Stimulated activated CD4-positive, alpha-beta T cell treated with anti-CD3 and anti-CD28 coated beads, Interleukin-4, amount 100 ng/mL, for 24 hours (primary cell): Measurements from ENCODE around the gene ITGB8.

ENCODE experiments used
- DNase-seq: peaks from one replicate; pipeline ENCODE4 v3.0.0-alpha.2; 2020

ITGB8 gene

DNA sequence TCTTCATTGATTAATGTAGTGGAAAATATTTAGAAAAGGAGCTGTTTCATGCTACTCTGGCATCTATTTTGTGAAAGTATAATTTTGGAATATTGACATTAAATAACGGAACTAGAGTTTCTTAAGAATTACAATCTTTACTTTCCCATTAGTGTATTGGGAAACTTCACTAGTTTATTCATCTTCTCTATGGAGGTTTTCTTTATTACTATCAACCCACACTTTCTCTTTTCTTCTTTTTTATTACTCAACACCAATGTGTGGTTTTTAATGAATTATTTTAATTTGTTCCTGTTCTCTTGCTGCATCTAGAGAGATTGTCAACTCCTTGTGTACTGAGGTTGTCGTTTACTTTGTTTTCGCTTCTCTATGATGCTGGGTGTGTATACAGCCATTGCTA, 20.4 kb upstream of the ITGB8 start:
- DNase-seq: no peak

- no peak for DNase-seq
These were observed 19.5 kb upstream of the ITGB8 start for GRCh38 chr7:20310963-20311742.

GRCh38 chr7:20311743-20312042, 19.0 kb upstream of the ITGB8 start:
- DNase-seq: no peak

DNA sequence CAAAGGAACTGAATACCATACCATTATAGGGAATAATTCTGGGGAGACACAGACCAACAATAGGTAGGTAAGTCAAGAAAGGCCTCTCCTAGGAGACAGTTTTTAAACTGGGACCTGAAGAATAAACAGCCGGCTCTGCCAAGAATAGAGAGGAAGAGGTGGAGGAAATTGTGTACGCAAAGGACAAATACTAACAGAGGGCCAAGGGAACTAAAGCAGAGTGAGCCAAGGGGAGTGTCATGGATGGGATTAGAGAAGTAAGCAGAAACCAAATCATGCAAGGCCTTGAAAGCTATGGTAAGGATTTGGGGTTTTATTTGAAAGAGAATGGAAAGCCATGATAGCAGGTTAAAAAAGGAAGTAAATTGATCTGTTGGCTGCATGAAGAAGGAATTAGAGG, 18.1 kb upstream of the ITGB8 start:
- no peak for DNase-seq

DNA sequence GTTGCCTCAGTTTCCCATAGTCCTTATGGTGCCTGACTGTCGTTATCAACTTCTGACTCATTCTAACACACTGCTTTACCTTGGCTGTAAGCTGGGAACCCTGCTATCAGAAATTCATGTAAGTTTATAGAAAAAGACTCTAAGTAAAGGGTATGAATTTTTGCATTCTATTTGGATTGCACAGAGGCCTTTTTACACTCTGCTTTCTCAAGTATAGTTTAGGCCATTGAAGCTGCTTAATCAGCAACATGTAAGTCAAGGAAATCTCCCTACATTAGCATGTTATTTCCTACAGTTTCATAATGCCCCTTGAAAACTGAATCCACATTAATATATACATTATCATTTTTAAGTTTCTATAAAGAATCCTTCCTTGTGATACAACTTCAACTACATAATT, 17.1 kb upstream of the ITGB8 start:
- no peak for DNase-seq

GRCh38 chr7:20314198-20314597, 16.5 kb upstream of the ITGB8 start:
- no peak for DNase-seq

DNA sequence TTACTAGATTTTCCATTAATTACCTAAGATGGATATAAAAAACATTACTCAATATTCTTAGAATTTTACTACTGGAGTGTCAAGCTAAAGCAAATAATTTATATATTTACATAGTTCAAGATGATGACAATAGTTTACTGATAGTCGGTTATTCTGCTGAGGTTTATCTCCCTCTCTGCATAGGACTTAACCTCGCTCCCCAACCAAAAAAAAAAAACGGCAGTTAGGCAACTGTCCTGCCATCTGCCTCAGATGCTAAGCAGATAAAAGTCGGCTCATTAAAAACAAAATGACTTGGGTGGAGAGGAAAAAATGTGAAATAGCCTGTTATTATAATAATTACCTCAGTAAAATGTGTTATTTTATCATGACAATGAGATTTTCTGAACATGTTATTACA, 14.0 kb upstream of the ITGB8 start:
- DNase-seq: no peak

- DNase-seq: no peak
These were observed 13.3 kb upstream of the ITGB8 start for GRCh38 chr7:20317413-20317812.

GRCh38 chr7:20318933-20319332, 11.8 kb upstream of the ITGB8 start:
- no peak for DNase-seq

DNA sequence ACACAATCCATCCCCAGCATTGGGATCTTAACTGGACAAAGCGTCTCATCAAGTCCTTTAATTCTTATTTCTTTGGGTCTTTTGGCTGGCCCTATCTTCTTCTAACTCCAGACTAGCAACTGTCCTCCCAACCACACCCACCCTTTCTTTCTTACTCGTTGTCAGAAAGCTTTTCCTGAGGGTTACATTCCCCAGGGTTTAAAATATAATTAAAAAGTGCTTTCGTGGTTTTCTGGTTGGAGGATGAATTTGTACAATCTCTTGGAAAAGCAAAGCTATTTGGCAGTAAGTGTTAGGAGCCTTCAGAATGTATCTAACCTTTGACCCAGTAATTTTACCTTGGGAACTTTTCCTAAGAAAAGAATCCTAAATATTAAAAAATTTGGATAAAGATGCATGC, 10.4 kb upstream of the ITGB8 start:
- no peak for DNase-seq

DNA sequence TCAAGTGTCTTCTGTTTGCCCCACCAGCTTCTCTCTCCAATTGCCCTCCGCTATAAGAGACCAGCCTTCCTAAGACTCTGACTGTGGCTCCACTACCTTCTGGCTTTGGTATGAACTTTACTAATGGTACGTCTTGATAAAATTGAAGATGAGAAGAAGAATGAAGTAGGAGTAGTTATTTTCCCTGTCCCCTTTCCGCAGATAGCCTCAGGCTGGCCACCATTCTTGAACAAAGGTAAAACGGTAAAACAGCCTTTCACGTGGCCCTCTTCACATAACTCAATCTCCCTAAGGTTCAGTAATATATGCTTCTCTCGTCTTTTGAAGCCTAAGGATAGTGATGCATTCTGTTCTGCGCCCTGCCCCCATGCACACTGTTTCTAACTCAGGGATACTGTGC, 9.9 kb upstream of the ITGB8 start:
- no peak for DNase-seq

DNA sequence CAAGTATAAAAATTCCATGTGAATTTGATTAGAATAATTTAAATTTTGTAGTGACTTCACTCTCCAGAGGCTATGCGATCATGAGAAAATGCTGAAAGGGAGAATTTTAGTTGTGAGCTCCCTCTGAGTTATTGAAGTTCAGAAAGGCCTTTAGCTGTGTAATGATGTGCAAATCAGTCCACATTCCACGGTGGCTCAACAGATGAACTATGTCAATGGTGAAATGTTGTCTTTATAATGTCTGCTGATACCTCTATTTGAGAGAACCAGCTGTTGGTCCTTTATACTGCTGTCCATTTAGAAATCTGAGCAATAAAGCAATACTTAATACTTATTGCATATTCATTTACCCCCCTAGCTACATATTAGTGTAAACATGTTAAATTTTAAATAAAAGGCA, 7.1 kb upstream of the ITGB8 start:
- no peak for DNase-seq

DNA sequence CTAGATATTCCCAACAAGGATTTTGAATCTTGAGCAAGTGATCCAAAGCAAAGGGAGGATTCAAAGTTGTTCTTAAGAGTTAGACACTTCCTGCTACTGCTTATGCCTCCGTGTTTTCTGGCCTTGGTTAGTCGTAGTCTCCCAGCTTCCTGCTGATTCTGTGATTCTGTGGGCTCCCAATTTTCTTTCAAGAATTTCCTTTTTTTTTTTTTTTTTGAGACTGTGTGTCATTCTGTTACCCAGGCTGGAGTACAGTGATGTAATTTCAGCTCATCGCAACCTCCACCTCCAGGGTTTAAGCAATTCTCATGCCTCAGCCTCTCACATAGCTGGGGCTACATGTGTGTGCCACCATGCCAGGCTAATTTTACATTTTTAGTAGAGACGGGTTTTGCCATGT, 4.4 kb upstream of the ITGB8 start:
- no peak for DNase-seq

DNA sequence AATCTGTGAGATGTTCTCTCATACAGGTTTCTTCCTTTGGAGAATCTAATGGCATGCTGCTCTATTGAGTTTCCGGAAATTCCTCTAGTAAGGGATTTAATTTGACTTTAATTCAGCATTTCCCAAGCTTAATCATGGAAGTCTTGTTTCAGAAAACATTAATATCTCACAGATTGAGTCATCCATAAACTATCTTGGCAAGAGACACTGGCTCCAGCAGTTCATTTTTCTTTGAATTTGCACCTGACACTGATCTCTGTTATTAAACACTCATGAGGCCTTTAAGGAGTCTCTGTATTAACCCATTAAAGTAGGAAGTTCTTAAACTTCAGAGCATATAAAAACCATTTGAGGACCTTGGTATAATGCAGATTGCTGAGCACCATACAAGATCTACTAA, 3.6 kb upstream of the ITGB8 start:
- DNase-seq: no peak

- DNase-seq: no peak
These were observed 2.7 kb upstream of the ITGB8 start for GRCh38 chr7:20328027-20328426.

DNA sequence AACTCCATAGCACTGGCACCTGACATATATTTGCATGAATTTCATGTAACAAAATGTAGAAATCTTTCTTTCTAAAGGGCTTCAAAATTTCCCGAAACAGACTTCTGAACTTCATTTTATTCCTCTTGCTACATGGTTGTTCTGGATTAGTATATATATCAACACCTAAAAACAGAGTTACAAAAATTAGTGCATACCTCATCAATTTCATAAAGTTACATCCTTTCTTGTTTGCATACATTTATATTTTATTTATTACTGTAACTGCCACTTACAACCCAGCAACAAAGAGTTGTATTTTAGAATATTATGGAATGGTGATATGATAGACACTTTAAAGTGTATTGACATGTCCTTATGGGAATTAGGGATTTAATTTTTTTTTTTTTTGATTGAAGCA, 2.0 kb upstream of the ITGB8 start:
- DNase-seq: no peak

DNA sequence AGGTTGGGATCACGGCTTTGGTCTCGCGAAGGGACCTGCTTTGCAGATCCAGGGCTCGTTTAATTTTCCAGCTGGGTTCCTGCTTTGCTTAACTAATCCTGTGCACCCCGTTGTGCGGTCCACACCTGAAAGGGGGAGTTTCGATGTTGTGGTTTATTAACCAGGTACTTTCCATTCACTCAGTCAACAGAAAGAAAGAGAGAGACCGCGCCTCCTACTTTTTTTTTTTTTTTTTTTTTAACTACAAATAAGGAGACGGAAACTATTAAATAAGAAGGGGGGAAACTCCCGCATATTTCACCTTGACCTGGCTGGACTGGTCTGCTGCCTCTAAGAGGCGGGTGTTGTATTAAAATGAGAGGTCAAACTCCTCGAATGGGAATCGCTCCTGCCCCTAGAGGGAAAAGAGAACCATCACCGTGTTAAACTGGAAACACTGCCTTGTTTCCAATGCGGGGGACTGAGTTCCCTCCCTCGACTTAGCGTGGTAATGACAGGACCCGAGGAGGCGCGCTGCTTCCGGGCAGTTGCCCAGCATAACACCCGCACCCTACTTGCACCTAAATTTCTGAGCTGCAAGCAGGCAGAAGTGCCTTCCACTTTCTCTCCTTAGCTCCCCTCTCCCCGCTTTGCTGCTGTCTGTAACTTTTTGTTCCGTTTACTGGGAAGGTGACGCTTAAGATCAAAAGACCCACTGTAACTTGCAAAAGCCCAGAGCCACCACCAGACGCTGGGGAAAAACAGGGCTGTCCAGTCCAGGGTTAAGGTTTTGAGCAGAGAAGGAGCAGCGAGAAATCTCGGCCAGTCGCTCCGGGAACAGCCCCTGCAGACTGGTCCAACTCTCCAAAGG, 1.1 kb upstream of the ITGB8 start:
- DNase-seq: no peak

GRCh38 chr7:20330928-20331909, 519 bp downstream of the ITGB8 start:
- peak; percentile 16 for DNase-seq

- no peak for DNase-seq
These were observed 1.5 kb downstream of the ITGB8 start for GRCh38 chr7:20331910-20332813.

- no peak for DNase-seq
These were observed 7.6 kb downstream of the ITGB8 start for GRCh38 chr7:20338285-20338684.

- no peak for DNase-seq
These were observed 10.1 kb downstream of the ITGB8 start for GRCh38 chr7:20340839-20341238.

DNA sequence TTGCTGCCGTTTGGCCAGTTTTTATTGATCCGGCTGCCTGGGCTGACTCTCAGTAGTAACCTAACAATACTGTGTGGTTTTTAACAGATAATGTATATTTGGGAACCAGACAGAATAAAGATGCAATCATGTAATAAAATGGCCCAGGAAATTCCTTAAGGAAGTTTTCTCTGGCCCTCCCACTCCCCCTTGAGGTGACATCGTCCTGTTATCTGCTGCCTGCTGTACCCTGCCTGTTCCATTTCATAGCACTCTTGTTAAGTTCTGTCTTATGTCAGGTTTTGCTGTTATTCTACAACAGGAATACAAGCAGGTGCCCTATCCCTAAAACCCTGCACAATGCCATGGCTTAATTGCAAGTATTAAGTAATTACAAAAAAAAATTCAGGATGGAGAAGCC, 12.5 kb downstream of the ITGB8 start:
- DNase-seq: no peak
